Astrocyte of the spinal cord (primary cell): ENCODE measurements around the gene HSF5.

Source experiments
- DNase-seq: peaks from one replicate; pipeline ENCODE4 v3.0.0; 2011; ENCODE audit warnings: low read depth, low spot score
- H3K4me3 ChIP-seq: 2 replicates; pipeline ENCODE4 v1.5.1; 2011; ENCODE audit warnings: low read depth, mild to moderate bottlenecking, low read length, moderate library complexity
- CTCF ChIP-seq: IDR thresholded peaks from 2 replicates; pipeline ENCODE4 v1.5.1; 2012; ENCODE audit warnings: low read depth, mild to moderate bottlenecking, low read length, inconsistent platforms
- in situ Hi-C: cut with HindIII; loops from 2 replicates; pipeline ENCODE4 v1.10.0; 2017; ENCODE audit warnings: low sequenced_read_pairs

HSF5 gene

GRCh38 chr17:58468944-58469343 is 19.3 kb downstream of the HSF5 start:
- in situ Hi-C loops, result no loop called here
- no peak overlapping the region for H3K4me3 ChIP-seq
- no peak for TF ChIP-seq CTCF
- DNase-seq, result no peak

DNA sequence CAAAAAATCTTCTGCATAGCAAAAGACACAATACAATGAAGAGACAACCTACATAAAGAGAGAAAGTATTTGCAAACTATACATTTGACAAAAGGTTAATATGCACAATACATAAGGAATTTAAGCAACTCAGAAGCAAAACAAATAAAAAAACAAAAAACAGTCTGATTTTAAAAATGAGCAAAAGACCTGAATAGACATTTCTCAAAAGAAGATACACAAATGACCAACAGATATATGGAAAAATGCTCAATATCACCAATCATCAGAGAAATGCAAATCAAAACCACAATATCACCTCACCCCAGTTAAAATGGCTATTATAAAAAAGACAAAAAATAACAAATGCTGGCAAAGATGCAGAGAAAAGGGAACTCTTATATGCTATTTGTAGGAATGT is 32.7 kb downstream of the HSF5 start:
- no peak for DNase-seq
- in situ Hi-C loops, result no loop called here
- no peak overlapping the region for H3K4me3 ChIP-seq
- no peak for TF ChIP-seq CTCF

- no peak for TF ChIP-seq CTCF
- no peak for DNase-seq
- no peak overlapping the region for H3K4me3 ChIP-seq
- in situ Hi-C loops, result no loop called here
Observed at GRCh38 chr17:58452738-58453137, 35.5 kb downstream of the HSF5 start.

DNA sequence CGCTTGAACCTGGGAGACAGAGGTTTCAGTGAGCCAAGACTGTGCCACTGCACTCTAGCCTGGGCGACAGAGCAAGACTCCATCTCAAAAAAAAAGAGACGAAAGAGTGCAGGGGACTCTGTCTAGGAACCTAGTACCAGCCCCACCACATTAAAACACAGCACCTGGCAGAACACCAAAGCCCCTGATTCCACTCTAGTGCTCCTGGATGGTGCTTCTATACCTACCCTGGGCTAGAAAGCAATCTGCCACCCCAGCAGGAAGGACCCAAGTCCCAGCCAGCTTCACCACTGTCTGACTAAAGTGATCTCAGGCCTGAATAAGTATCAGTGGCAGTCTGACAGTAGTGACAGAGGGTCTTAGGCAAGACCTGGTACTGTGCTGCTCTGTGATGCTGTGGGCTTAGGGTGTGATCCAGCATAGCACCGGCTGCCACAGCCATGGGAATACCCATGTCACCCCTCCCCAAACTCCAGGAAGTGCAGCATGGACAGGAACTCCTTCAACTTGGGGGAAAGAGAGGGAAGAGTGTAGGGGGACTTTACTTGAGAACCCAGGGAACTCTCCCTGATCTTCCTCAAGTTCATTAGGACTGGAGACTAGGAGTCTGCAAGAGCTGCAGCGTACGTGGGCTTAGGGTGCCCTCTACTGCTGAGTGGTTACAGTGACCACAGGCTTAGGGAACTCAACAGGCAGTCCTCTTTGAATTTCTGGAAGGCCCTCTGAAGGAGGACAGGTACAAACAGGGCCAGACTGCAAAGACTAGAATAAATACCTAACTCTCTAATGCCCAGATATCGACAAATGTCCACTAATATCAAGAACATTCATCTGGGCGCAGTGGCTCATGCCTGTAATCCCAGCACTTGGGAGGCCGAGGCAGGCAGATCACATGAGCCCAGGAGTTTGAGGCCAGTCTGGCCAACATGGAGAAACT is 40.9 kb downstream of the HSF5 start:
- peak; percentile 83 for DNase-seq
- in situ Hi-C loops, result no loop called here
- TF ChIP-seq CTCF, result peak; percentile 80
- H3K4me3 ChIP-seq, result no peak overlapping the region

- in situ Hi-C loops, result no loop called here
- no peak overlapping the region for H3K4me3 ChIP-seq
- DNase-seq, result no peak
- TF ChIP-seq CTCF, result no peak
Observed at GRCh38 chr17:58446086-58446485, 42.1 kb downstream of the HSF5 start.

DNA sequence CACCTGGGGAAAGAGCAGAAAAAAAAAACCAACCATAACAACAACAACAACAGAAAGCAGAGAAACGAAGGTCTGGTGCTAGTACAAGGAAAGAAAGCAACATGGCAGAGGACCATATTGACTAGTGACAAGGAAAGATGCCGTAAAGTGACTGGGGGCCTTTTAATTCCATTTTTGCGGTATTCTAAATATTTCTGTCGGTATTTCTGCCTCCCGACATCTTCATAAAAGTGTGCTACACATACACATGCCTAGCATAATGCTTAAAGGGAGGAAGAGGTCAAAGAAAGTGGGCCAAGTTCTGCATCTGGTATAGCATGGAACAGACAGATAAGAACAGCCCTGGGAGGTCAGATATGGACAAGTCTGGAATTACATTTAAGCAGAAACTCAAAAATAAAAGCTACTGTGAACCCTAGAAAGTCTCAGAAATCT is 51.4 kb downstream of the HSF5 start:
- in situ Hi-C loops, result no loop called here
- no peak for DNase-seq
- TF ChIP-seq CTCF, result no peak
- no peak overlapping the region for H3K4me3 ChIP-seq
